ENCODE data around the gene RNU5B-1.
"Not testable (repeated sequence)": the region's sequence is repeated elsewhere in the genome, so short reads cannot be mapped to it uniquely, and the experiment has no call there.

RNU5B-1 gene

GRCh38 chr15:65343374-65343981 lies 39.0 kb downstream of the RNU5B-1 start:
- no peak for DNase-seq (ENCODE audit: low read depth)

GRCh38 chr15:65344214-65344913 lies 39.9 kb downstream of the RNU5B-1 start:
- no peak for DNase-seq (ENCODE audit: low read depth)

GRCh38 chr15:65344914-65345275 lies 40.4 kb downstream of the RNU5B-1 start:
- DNase-seq (ENCODE audit: low read depth), result no peak

GRCh38 chr15:65346856-65347598 lies 42.5 kb downstream of the RNU5B-1 start:
- no peak for DNase-seq (ENCODE audit: low read depth)

- DNase-seq (ENCODE audit: low read depth), result not testable (repeated sequence)
Observed at GRCh38 chr15:65347756-65348155, 43.3 kb downstream of the RNU5B-1 start.

GRCh38 chr15:65349338-65349737 lies 44.9 kb downstream of the RNU5B-1 start:
- no peak for DNase-seq (ENCODE audit: low read depth)

GRCh38 chr15:65351972-65352371 lies 47.5 kb downstream of the RNU5B-1 start:
- not testable (repeated sequence) for DNase-seq (ENCODE audit: low read depth)
